ENCODE results near the gene CAMK4. TPM values are rescaled to one million over a fixed set of nuclear protein-coding genes. Genes with fewer than 3 reads are reported as not detected.

Gene CAMK4
- total RNA-seq = 1 to 10 TPM in 1 of 4 donors, under 1 TPM in 3; 0.19 to 1.1 (median 0.56) TPM

GRCh38 chr5:111223787-111224560, at the start of gene CAMK4:
Gene CAMK4 (plus strand): TSS chr5:111224384. CDS start chr5:111224484, 100 bp downstream.
- TF ChIP-seq CTCF (IDR thresholded peaks at IDR 0.05; ENCODE audit: low read depth) = no peak

- TF ChIP-seq CTCF (IDR thresholded peaks at IDR 0.05; ENCODE audit: low read depth) = no peak
These were observed 41.1 kb upstream of the CAMK4 start for GRCh38 chr5:111183064-111183463.

DNA sequence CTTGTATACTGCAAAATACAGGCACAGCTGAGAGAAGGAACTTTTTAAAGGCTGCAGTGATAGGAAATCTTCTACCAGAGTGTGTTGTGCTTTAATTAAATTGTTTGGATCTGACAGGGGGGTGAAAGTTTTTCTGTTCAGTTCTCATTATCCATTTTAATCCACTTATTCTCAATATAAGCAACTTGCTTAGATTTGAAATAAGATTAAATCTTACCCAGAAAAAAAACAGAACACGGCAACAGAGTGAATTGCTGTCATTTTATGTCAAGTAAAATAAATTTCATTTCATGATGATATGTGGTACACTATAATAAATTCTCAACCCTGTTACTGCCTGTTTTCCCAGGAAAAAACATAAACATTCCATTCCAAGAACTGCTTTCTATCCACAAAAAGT, 37.1 kb upstream of the CAMK4 start:
- no peak for TF ChIP-seq CTCF (IDR thresholded peaks at IDR 0.05; ENCODE audit: low read depth)

DNA sequence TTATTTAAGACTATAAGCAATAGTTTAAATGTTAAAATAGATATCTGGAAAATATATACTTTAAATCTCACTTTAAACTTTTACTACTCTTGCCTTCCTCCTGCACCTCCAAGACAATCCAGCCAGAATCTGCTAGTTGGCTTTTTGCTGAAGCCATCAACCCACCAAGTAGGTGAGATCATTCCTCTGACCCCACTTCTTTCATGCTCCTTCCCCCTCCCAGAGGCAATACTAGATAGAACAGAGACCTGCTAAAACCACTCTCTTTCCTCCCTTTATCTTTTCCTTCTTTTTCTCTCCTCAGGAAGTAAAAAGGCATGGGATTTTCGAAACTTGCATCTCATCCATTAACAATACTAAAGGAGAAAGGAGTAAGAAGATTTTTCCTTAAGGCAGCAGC, 30.1 kb upstream of the CAMK4 start:
- TF ChIP-seq CTCF (IDR thresholded peaks at IDR 0.05; ENCODE audit: low read depth) = no peak

DNA sequence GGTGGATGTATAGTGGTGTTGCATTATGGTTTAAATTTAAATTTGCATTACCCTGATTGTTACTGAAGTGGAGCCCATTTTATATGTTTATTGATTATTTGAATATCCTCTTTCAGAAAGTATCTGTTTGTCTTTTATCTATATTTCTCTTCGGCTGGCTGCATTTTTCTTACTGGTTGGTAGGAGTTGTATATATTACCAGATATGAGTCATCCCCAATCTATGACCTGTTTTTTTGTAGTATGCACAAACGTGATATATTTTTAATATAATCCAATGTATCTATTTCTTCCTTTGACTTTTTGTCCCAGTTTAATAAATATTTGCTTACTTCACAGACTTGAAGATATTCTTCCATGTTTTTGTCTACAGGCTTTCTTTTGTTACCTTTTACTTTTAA, 29.3 kb upstream of the CAMK4 start:
- TF ChIP-seq CTCF (IDR thresholded peaks at IDR 0.05; ENCODE audit: low read depth) = no peak

DNA sequence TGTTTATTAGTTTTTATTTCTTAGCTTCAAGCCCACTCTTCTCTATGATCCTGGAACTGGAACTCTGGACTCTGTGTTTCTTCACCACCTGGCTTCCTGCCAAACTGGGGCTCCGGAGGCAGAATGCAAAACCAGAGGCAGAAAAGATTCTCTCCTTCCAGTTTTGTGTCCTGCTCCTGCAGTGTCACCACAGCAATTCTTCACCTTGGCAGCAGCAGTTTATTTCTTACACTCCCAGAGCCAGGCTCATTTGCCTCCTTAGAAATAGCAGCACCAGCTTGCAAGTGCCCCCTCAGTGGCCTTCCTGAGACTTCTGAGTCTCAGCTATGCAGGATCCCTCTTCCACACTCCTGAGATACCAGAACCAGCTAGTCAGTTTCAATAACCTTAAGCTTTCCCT, 26.7 kb upstream of the CAMK4 start:
- TF ChIP-seq CTCF (IDR thresholded peaks at IDR 0.05; ENCODE audit: low read depth) = no peak

DNA sequence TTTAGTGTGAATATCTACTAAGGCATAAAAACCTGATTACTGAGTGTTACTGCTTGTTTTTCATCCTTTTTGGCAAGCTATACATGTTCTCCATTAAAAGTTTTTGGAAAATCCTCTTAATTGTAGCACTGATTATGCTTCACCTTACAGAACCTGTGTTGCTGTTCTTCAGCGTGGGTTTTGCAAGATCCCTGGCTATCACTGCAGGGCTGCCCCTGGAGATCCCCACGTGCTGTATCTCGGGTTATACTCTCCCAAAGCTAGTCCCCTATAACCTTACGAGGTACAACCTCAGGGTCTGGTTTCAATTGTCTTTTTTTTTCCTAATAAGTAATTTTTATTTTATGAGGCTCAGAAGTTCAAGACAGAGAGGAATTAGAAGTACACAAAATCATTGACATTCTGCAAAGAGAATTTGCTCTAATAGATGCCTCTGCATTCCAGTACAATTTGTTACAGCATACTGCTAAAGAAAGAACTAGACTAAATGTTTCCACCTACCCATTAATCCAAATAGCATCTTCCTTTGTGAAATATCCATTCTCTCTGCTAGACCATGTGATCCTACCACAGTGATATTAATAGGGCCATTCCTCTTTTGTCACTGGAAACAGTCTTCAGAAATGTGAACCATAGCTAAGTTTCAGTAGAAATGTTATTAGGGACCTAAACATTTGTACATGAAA, 25.8 kb upstream of the CAMK4 start:
- TF ChIP-seq CTCF (IDR thresholded peaks at IDR 0.05; ENCODE audit: low read depth) = no peak
